K562 (cell line): ENCODE data around the gene OGN.

ENCODE experiments used
- CTBP1 ChIP-seq: fragments of 450-650 bp; IDR thresholded peaks from 2 replicates; pipeline ENCODE4 v1.6.1; 2016; ENCODE audit warnings: borderline replicate concordance
- MAZ ChIP-seq, 2 experiments: fragments of 450-650 bp in 1 of 2; sonication (generic) in 1 of 2; formaldehyde crosslinking; IDR thresholded peaks in 1 of 2; conservative IDR thresholded peaks in 1 of 2; 2 replicates each; pipeline versions ENCODE4 v1.4.0 to v1.5.0; 2020; ENCODE audit warnings: mild to moderate bottlenecking in 1 of 2, missing genetic modification reagents in 1 of 2
- ZNF143 ChIP-seq: sonication (generic); formaldehyde crosslinking; IDR thresholded peaks from 2 replicates; pipeline ENCODE4 v1.9.0; 2022; ENCODE audit warnings: mild to moderate bottlenecking, missing genetic modification reagents
- ZNF584 ChIP-seq: fragments of 200-800 bp; sonication (Bioruptor generic); IDR thresholded peaks from 2 replicates; pipeline ENCODE4 v1.6.1; 2016; ENCODE audit warnings: low read depth, mild to moderate bottlenecking, missing genetic modification characterization, missing compliant biosample characterization
- TF ChIP-seq, protein P1 (sequence below), 3 experiments: IDR thresholded peaks in 2 of 3; conservative IDR thresholded peaks in 1 of 3; 2 replicates each; pipeline ENCODE4 v1.5.1; 2011 to 2012; ENCODE audit warnings: low read length in 3 of 3, mild to moderate bottlenecking in 3 of 3, control low read depth in 2 of 3, improper control_type of control experiment in 1 of 3, inconsistent platforms in 1 of 3, low read depth in 1 of 3, mixed read lengths in 1 of 3, moderate library complexity in 1 of 3; ENCODE audit not compliant: insufficient read depth in 2 of 3

DNA sequence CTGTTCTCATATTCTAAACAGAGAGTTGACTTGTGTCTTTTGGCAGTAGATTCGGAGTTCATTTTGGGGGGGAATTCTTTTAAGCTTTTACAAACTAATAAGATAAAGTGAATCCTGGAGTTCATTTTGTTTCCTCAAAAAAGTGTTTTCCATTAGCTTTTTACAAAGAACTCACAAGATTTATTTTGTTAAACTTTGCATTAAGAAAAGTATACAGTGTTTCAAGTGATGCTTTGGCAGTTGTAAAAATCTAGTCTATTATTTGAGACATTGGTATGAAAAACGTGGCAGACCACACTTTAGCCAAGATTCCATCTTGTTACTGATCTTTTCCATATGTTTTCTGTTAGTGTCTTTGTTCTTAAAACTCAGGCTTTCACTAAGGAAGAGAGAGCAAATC lies 21.1 kb upstream of the OGN start:
- TF ChIP-seq, protein P1, sequence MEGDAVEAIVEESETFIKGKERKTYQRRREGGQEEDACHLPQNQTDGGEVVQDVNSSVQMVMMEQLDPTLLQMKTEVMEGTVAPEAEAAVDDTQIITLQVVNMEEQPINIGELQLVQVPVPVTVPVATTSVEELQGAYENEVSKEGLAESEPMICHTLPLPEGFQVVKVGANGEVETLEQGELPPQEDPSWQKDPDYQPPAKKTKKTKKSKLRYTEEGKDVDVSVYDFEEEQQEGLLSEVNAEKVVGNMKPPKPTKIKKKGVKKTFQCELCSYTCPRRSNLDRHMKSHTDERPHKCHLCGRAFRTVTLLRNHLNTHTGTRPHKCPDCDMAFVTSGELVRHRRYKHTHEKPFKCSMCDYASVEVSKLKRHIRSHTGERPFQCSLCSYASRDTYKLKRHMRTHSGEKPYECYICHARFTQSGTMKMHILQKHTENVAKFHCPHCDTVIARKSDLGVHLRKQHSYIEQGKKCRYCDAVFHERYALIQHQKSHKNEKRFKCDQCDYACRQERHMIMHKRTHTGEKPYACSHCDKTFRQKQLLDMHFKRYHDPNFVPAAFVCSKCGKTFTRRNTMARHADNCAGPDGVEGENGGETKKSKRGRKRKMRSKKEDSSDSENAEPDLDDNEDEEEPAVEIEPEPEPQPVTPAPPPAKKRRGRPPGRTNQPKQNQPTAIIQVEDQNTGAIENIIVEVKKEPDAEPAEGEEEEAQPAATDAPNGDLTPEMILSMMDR (IDR thresholded peaks at IDR 0.05 in 2 of 3, conservative IDR thresholded peaks at IDR 0.05 in 1 of 3; ENCODE audit: insufficient read depth in 2 of 3, low read depth in 1 of 3, low read length in 3 of 3), result no peak
- no peak for TF ChIP-seq CTBP1
- no peak for TF ChIP-seq ZNF143 (CRISPR knock-in tag)
- no peak for TF ChIP-seq ZNF584
- TF ChIP-seq MAZ (CRISPR knock-in tag; conservative IDR thresholded peaks at IDR 0.05 in 1 of 2, IDR thresholded peaks at IDR 0.05 in 1 of 2), result no peak
